Measurements from ENCODE around the gene VAV2.

Gene VAV2

GRCh38 chr9:133968966-133969617, 23.0 kb downstream of the VAV2 start:
- DNase-seq (ENCODE audit: insufficient read length, low spot score) (no peak), FAIRE-seq (no peak)
- TF ChIP-seq CTCF (IDR thresholded peaks at IDR 0.05; ENCODE audit: insufficient read depth, missing control alignments): no peak

DNA sequence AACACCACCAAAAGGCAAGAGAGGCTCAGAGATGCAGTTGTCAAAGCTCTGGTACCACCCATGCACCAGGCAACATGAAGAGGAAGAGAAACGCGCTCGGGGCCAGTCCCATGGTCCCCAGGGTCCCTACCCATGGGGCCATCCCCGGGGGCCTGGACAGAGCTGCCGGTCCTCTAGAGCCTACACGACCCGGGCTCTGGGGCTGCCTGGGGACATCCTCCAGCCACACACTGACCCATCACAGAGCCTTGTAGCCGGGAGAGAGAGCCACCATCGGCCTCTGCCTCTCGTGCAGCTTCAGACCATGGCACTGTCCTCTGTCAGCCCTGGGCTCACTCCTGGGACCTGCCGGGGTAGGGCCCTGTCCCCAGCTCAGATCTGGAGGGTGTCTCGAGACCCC, 23.7 kb downstream of the VAV2 start:
- TF ChIP-seq CTCF (IDR thresholded peaks at IDR 0.05; ENCODE audit: insufficient read depth, missing control alignments): no peak
- no peak for FAIRE-seq

DNA sequence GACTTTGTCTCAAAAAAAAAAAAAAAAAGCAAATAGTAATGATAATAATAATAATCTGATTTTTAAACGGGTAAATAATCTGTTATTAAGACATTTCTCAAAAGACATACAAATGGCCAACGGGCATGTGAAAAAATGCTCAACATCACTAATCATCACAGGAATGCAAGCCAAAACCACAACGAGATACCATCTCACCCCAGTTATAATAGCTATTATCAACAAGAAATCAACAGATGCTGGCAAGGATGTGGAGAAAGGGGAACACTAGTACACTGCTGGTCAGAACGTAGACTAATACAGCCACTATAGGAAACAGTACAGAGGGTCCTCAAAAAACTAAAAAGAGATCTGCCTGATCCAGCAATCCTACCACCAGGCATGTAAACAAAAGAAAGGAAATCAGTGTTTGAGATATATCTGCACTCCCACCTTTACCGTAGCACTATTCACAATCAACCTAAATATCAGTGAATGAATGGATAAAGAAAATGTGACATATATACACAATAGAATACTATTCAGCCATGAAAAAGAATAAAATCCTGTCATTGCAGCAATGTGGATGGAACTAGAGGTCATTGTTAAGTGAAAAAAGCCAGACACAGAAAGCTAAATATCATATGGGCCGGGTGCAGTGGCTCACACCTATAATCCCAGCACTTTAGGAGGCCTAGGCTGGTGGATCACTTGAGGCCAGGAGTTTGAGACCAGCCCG, 24.9 kb downstream of the VAV2 start:
- no peak for TF ChIP-seq CTCF (IDR thresholded peaks at IDR 0.05; ENCODE audit: insufficient read depth, missing control alignments)
- FAIRE-seq: no peak
- no peak for DNase-seq (ENCODE audit: insufficient read length, low spot score)

More for the DNA sequence above, 23.7 kb downstream of the VAV2 start:
- DNase-seq (ENCODE audit: insufficient read length, low spot score): no peak

DNA sequence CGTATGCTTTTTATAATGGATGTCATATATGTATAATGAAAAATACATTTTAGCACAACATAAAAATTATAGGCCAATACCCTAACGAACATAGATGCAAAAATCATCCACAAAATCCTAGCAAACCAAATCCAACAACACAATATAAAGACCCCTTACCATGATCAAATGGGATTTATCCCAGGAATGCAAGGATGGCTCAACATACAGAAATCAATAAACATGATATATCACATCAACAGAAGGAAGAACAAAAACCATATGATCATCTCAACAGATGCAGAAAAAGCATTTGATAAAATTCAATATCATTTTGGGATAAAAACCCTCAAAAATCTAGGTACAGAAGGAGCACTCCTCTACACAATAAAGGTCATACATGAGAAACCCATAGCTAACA, 27.7 kb downstream of the VAV2 start:
- no peak for TF ChIP-seq CTCF (IDR thresholded peaks at IDR 0.05; ENCODE audit: insufficient read depth, missing control alignments)
- FAIRE-seq (no peak), DNase-seq (ENCODE audit: insufficient read length, low spot score) (no peak)

GRCh38 chr9:133963166-133963565, 29.0 kb downstream of the VAV2 start:
- TF ChIP-seq CTCF (IDR thresholded peaks at IDR 0.05; ENCODE audit: insufficient read depth, missing control alignments): no peak
- no peak for FAIRE-seq
- DNase-seq (ENCODE audit: insufficient read length, low spot score): no peak

DNA sequence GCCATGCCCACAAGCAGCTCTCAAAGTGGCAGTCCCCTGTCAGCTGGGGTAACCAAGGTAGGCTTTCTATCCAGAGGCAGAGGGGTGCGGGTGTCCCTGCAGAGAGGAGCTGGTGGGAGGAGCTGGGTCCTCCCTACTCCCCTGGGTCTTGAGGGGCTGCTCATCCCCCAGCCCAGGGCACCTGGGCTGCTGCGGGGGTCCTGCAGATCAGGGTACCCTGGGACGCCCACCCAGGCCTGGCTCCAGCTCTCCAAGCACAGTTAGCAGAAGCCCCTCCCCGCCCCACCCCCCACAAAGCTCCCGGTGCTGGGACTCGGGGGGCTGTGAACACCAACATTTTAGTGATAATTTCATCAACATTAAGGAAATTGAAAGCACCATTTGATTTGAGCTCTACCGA, 29.8 kb downstream of the VAV2 start:
- TF ChIP-seq CTCF (IDR thresholded peaks at IDR 0.05; ENCODE audit: insufficient read depth, missing control alignments): no peak
- no peak for DNase-seq (ENCODE audit: insufficient read length, low spot score)
- no peak for FAIRE-seq

Measured in D721Med (cell line).